Spleen (tissue), 7 donors: ENCODE measurements around the gene NFIA.

ENCODE experiments used
- POLR2A ChIP-seq, 3 donors: fragments of 450-650 bp; IDR thresholded peaks; one replicate each; pipeline ENCODE4 v1.5.1; 2017; ENCODE audit warnings: antibody characterized with exemption in 3 of 3, mild to moderate bottlenecking in 1 of 3
- TF ChIP-seq, protein P1 (sequence below), 11 experiments: fragments of 200-600 bp in 7 of 11; fragments of 450-650 bp in 4 of 11; sonication (generic) in 4 of 11; IDR thresholded peaks in 8 of 11; conservative IDR thresholded peaks in 3 of 11; 1 replicate in 7 of 11; 2 replicates in 4 of 11; pipeline versions ENCODE4 v1.4.0 to v1.8.0; 2016 to 2021; ENCODE audit warnings: antibody characterized with exemption in 11 of 11, inconsistent platforms in 4 of 11, mild to moderate bottlenecking in 1 of 11
- donor health status: DM: no; HTN: no; CAD: no; lungs with moderate emphysema.
- donor health status: DM: no; HTN: no; CAD: no.
- donor health status: DM: no; HTN: no; CAD: no.

GRCh38 chr1:61122389-61122788 is 40.0 kb downstream of the NFIA start:
- TF ChIP-seq, protein P1, sequence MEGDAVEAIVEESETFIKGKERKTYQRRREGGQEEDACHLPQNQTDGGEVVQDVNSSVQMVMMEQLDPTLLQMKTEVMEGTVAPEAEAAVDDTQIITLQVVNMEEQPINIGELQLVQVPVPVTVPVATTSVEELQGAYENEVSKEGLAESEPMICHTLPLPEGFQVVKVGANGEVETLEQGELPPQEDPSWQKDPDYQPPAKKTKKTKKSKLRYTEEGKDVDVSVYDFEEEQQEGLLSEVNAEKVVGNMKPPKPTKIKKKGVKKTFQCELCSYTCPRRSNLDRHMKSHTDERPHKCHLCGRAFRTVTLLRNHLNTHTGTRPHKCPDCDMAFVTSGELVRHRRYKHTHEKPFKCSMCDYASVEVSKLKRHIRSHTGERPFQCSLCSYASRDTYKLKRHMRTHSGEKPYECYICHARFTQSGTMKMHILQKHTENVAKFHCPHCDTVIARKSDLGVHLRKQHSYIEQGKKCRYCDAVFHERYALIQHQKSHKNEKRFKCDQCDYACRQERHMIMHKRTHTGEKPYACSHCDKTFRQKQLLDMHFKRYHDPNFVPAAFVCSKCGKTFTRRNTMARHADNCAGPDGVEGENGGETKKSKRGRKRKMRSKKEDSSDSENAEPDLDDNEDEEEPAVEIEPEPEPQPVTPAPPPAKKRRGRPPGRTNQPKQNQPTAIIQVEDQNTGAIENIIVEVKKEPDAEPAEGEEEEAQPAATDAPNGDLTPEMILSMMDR (IDR thresholded peaks at IDR 0.05 in 8 of 11, conservative IDR thresholded peaks at IDR 0.05 in 3 of 11): no peak
- no peak for TF ChIP-seq POLR2A (IDR thresholded peaks at IDR 0.05)
